Measurements from ENCODE around the gene STX16.

STX16 gene

GRCh38 chr20:58608096-58608840 lies 42.8 kb upstream of the STX16 start:
- Histone ChIP-seq H3K9ac (ENCODE audit: low read length) (no peak overlapping the region), H3K27ac (ENCODE audit: low read depth, low read length, poor library complexity, severe bottlenecking) (no peak overlapping the region), H2AFZ (ENCODE audit: low read length) (no peak overlapping the region), H3K9me2 (ENCODE audit: low read depth, low read length) (no peaks in the 10 kb centered on the region), H4K20me1 (ENCODE audit: insufficient read depth, low read length) (no peaks in the 10 kb centered on the region), H3K4me3 (ENCODE audit: low read depth, low read length, poor library complexity, severe bottlenecking) (no peak overlapping the region), H3K4me2 (ENCODE audit: low read length) (no peak overlapping the region), H3K4me1 (ENCODE audit: insufficient read depth, low read length, severe bottlenecking) (no peaks in the 10 kb centered on the region), H3K79me2 (ENCODE audit: insufficient read depth, low read length) (no peaks in the 10 kb centered on the region), H3K36me3 (ENCODE audit: insufficient read depth, low read length) (no peaks in the 10 kb centered on the region), H3K9me3 (ENCODE audit: low read length) (no peaks in the 10 kb centered on the region), H3F3A (ENCODE audit: insufficient read depth, low read length) (no peaks in the 10 kb centered on the region), H3K27me3 (ENCODE audit: insufficient read depth, low read length) (0 out of 2 replicates have a peak, but pooled peaks cover 6% of the 10 kb centered on the region)
- TF ChIP-seq CTCF (IDR thresholded peaks at IDR 0.05; ENCODE audit: low read length) (no peak), EZH2 (IDR thresholded peaks at IDR 0.05; ENCODE audit: borderline replicate concordance, low read length) (no peak)

- Histone ChIP-seq H3K9ac (ENCODE audit: low read length) (no peak overlapping the region), H3K27ac (ENCODE audit: low read depth, low read length, poor library complexity, severe bottlenecking) (no peak overlapping the region), H4K20me1 (ENCODE audit: insufficient read depth, low read length) (no peaks in the 10 kb centered on the region), H2AFZ (ENCODE audit: low read length) (no peak overlapping the region), H3K4me3 (ENCODE audit: low read depth, low read length, poor library complexity, severe bottlenecking) (no peak overlapping the region), H3K36me3 (ENCODE audit: insufficient read depth, low read length) (no peaks in the 10 kb centered on the region), H3K9me3 (ENCODE audit: low read length) (no peaks in the 10 kb centered on the region), H3K79me2 (ENCODE audit: insufficient read depth, low read length) (no peaks in the 10 kb centered on the region), H3K27me3 (ENCODE audit: insufficient read depth, low read length) (0 out of 2 replicates have a peak, but pooled peaks cover 5% of the 10 kb centered on the region), H3K9me2 (ENCODE audit: low read depth, low read length) (no peaks in the 10 kb centered on the region), H3K4me2 (ENCODE audit: low read length) (no peak overlapping the region), H3F3A (ENCODE audit: insufficient read depth, low read length) (no peaks in the 10 kb centered on the region), H3K4me1 (ENCODE audit: insufficient read depth, low read length, severe bottlenecking) (no peaks in the 10 kb centered on the region)
- TF ChIP-seq EZH2 (IDR thresholded peaks at IDR 0.05; ENCODE audit: borderline replicate concordance, low read length) = no peak
- no peak for TF ChIP-seq CTCF (IDR thresholded peaks at IDR 0.05; ENCODE audit: low read length)
Observed at GRCh38 chr20:58609026-58609425, 42.1 kb upstream of the STX16 start.

GRCh38 chr20:58610071-58610800 lies 40.8 kb upstream of the STX16 start:
- Histone ChIP-seq H3K9ac (ENCODE audit: low read length) (no peak overlapping the region), H2AFZ (ENCODE audit: low read length) (no peak overlapping the region), H3K4me3 (ENCODE audit: low read depth, low read length, poor library complexity, severe bottlenecking) (no peak overlapping the region), H3K9me2 (ENCODE audit: low read depth, low read length) (no peaks in the 10 kb centered on the region), H3K79me2 (ENCODE audit: insufficient read depth, low read length) (no peaks in the 10 kb centered on the region), H4K20me1 (ENCODE audit: insufficient read depth, low read length) (no peaks in the 10 kb centered on the region), H3K4me2 (ENCODE audit: low read length) (no peak overlapping the region), H3F3A (ENCODE audit: insufficient read depth, low read length) (no peaks in the 10 kb centered on the region), H3K36me3 (ENCODE audit: insufficient read depth, low read length) (no peaks in the 10 kb centered on the region), H3K27me3 (ENCODE audit: insufficient read depth, low read length) (no peaks in the 10 kb centered on the region), H3K4me1 (ENCODE audit: insufficient read depth, low read length, severe bottlenecking) (no peaks in the 10 kb centered on the region), H3K27ac (ENCODE audit: low read depth, low read length, poor library complexity, severe bottlenecking) (no peak overlapping the region), H3K9me3 (ENCODE audit: low read length) (no peaks in the 10 kb centered on the region)
- TF ChIP-seq CTCF (IDR thresholded peaks at IDR 0.05; ENCODE audit: low read length) (no peak), EZH2 (IDR thresholded peaks at IDR 0.05; ENCODE audit: borderline replicate concordance, low read length) (no peak)
